CD4-positive, alpha-beta T cell treated with Interleukin-6 for 4 hours (primary cell): Measurements from ENCODE around the gene CMTM2.
"Not testable (repeated sequence)": the region's sequence is repeated elsewhere in the genome, so short reads cannot be mapped to it uniquely, and the experiment has no call there.

Source experiments
- DNase-seq: peaks from one replicate; pipeline ENCODE4 v3.0.0-alpha.2; 2020; ENCODE audit warnings: mixed read lengths

CMTM2 gene

DNA sequence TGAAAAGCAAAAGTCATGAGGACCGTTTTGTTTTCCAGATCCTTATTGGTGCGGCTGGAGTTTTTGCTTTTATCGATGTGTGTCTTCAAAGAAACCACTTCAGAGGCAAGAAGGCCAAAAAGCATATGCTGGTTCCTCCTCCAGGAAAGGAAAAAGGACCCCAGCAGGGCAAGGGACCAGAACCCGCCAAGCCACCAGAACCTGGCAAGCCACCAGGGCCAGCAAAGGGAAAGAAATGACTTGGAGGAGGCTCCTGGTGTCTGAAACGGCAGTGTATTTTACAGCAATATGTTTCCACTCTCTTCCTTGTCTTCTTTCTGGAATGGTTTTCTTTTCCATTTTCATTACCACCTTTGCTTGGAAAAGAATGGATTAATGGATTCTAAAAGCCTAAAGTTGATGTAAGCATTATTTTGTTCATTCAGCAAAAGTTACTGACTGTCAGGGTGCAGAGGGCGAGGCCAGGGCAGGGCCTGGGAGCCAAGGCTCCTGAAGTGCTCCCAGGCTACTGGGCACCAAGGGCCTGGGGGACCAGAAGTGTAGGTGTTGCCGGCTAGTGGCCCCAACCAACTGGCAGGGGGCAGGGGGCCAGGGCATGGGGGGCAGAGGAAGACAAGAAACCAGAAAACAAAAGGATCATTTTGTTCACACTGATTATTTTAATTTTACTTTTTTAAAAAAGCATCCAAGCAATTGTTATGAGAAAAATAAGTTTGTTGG is 8.8 kb downstream of the CMTM2 start:
- DNase-seq: no peak

DNA sequence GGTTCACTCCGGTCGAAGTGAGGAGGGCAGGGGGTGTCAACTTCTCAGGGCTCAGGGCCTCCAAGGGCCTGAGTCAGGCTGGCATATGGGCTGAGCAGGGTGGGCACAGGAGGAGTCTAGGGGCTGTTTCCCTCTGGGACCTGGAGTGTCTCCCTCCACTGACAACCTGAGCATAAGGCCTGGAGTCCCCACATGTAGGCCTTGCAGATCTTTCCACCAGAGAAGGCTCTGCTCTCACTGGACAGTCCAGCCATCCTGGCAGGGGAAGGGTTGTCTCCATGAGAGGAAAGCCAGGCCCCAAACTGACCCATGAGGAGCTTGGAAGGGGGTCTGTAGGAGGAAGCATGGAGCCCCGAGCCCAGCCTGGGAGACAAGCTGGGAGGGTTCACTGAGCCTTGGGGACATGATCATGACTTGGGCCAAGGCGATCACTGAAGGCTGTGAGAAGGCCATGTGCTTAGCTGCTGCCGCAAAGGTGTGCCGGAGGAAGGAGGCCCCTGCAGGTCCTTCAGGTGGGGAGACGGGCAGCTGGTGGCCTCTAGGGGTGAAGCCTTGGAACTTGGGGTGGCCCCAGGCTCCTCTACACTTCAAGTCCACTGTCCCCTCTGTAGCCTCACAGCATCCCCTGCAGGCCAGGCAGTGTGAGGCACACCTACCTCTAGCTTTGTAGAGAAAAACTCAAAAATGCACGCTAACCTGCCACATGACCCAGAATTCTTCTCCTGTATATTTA is 9.9 kb downstream of the CMTM2 start:
- peak; percentile 73 for DNase-seq

DNA sequence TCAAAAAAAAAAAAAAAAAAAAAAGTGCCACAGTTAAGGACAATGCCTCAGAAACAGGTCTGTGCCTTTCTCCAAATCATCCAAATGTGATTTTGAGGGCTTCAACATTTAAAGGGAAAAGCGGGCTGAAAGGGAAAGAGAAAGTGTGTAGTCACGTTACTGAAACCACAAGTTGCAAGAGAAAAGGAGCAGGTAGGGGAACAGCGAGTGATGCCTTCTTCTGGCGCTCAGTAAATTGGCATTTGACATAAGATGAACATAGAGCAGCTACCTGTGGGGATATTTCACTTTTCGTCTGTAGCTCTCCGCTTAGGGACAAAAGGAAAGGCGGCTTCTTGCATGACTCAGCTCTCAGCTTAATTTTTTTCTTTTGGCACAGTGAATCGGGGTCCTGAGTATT is 11.1 kb downstream of the CMTM2 start:
- peak; percentile 44 for DNase-seq

DNA sequence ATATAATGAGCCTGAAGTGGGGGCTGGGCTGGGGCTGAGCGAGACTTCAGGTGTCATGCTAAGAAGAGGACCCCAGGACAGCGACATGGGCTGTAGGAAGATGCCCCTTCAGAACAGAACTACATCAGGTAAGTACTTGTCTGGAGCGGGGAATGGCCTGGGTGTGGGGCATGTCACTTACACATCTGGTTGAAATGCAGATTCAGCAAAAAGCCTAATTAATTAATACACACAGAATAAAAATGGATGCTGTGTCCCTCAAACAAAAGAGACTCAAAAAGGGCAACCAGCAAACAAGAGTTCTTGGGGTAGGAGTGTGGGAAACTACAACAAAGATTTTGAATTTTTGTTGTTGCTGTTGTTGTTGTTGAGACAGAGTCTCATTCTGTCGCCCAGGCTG is 11.8 kb downstream of the CMTM2 start:
- DNase-seq: no peak

DNA sequence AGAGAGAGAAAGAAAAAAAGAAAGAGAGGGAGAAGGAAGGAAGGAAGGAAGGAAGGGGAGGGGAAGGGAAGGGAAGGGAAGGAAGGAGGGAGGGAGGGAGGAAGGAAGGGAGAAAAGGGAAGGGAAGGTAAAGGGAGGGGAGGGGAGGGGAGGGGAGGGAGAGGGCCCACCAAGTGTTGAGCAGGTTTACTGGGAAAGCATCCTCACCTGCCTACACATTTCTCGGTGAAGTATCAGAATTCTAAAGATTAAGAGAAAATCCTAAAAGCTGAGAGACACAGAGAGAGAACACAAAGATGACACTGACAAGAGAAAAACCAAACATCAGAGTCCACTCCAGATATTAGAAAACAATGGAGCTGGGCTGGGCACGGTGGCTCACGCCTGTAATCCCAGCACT is 13.0 kb downstream of the CMTM2 start:
- no peak for DNase-seq

DNA sequence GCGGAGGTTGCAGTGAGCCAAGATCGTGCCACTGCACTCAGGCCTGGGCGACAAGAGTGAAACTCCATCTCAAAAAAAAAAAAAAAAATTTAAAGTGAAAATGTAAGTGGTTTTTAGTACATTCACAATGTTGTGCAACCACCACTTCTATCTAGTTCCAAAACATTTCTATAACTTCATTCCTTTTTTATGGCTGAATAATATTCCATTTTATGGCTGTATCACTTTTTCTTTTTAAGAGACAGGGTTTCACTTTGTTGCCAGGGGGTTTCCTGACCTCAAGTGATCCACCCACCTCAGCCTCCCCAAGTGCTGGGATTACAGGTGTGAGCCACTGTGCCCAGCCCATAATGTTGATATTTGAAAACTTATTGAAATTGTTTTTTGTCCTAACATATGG is 13.6 kb downstream of the CMTM2 start:
- DNase-seq: no peak

DNA sequence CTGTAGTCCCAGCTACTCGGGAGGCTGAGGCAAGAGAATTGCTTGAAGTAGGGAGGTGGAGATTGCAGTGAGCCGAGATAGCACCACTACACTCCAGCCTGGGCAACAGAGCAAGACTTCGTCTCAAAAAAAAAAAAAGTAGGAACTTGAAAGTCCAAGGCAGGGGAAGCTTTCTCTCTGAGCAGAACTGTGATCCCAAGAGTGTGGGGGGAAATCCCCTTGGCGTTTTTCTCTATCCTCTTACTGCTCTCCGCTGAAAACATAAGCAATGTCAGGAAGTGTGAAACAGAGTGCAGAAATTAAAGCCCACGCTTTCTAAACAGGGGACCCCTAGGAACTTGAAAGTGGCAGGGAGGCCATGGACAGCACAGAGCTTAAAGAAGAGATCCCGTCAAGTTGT is 15.5 kb downstream of the CMTM2 start:
- no peak for DNase-seq

DNA sequence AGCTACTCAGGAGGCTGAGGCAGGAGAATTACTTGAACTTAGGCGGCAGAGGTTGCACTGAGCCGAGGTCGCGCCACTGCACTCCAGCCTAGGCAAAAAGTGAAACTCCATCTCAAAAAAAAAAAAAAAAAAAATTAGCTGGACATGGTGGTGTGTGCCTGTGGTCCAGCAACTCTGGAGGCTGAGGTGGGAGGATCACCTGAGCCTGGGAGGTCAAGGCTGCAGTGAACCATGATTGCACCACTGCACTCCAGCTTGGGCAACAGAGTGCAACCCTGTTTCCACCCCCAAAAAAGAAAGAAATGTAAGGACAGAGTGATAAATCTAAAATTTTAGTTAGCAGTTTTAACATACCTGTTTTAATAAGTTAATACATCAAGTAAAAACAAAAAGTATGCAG is 17.3 kb downstream of the CMTM2 start:
- not testable (repeated sequence) for DNase-seq

DNA sequence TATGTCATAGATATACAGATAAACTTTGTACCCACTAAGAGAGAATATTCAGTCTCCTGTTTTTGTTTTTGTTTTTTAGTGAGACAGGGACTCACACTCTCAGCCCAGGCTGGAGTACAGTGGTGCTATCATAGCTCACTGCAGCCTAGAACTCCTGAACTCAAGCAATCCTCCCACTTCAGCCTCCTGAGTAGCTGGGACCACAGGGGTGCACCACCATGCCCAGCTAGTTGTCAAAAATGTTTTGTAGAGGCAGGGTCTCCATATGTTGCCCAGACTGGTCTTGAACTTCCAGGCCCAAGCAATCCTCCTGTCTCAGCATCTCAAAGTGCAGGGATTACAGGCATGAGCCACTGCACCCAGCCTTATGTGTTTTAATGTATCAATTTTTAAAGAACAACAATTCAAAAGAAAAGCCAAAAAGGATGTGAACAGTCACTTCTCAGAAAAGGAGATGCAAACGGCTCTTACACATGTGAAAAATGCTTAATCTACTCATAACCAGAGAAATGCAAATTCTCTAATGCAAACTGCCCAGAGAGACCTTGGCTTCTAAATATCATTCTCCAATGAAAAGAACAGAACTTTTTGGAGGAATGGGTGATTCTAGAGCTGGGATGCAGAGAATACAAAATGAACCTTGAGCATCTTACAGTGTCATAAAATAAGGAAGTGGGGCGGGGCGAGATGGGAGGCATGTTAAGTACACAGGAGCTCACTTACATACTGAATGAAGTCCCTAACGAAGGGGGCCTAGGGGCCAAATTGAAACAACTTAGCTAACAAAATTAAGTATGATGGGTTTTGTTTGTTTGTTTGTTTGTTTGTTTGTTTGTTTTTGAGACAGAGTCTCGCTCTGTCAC is 18.0 kb downstream of the CMTM2 start:
- peak; percentile 28 for DNase-seq

DNA sequence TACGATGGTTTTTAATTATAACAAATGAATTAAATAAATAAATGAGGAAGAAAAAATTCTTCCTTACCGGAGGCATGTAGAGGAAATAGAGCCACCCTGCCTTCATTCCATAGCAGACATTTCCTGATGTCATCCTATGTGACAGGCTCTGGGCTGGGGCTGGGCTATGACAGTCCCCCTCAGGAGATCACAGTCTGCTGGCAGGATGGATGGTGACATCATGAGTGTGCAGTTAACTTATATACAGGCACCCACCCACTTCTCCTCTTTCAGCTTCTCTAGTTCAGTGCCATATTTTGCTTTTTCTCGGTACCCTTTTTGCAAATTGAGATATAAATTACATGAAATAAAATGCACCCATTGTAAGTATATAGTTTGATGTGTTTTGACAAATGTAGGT is 18.8 kb downstream of the CMTM2 start:
- DNase-seq: no peak

DNA sequence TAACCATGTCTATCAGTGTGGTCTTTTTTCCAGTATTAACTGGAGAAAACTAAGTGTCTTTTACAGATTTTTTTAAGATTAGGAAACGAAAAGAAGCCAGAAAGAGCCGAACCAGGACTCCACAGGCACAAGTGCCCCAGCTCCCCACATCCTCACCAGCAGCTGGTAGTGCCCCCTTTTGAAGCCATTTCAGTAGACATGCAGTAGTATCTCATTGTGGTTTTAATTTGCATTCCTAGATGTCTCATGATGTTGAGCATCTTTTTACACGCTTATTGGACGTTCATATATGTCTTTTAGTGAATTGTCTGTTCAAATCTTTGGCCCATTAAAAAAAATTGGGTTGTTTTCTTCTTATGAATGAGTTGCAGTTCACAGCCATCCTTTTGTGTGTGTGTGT is 20.5 kb downstream of the CMTM2 start:
- DNase-seq: no peak

DNA sequence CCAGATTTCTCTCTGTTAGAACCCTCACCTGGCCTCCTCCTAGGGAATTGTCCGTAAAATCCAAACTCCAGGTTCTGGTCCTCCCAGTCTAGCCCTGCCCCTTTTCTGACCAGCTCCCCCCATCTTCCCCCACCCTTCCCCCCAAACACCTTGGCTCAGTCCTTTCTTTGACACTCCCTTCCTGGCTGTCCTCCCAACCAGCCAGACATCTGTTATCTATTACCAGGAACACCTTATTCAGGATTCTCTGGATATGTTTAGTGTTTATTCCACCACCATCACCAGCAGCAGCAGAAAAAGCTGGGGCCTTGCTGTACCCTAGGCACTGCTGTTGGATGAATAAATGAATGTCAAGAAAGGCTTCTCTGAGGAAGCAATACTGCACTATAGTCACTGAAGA is 21.2 kb downstream of the CMTM2 start:
- DNase-seq: no peak

DNA sequence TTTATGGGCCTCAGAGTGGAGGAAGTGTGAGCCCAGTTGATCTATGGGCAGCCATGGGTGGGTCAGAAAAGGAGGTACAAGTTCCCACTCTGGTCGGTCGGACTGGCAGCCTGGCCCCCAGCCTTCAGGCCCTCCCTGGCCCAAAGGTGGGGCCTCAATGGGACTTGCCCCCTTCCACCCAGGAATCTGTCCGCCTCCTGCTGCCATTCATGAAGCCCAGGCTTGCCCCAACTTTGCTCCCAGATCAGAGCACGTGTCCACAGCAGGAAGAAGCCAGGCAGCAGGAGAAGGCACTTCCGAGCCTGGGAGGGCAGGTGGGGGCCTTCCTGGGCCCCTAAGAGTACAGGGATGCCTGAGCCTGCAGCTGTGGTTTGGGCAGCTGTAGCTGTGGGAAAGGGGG is 22.2 kb downstream of the CMTM2 start:
- no peak for DNase-seq

DNA sequence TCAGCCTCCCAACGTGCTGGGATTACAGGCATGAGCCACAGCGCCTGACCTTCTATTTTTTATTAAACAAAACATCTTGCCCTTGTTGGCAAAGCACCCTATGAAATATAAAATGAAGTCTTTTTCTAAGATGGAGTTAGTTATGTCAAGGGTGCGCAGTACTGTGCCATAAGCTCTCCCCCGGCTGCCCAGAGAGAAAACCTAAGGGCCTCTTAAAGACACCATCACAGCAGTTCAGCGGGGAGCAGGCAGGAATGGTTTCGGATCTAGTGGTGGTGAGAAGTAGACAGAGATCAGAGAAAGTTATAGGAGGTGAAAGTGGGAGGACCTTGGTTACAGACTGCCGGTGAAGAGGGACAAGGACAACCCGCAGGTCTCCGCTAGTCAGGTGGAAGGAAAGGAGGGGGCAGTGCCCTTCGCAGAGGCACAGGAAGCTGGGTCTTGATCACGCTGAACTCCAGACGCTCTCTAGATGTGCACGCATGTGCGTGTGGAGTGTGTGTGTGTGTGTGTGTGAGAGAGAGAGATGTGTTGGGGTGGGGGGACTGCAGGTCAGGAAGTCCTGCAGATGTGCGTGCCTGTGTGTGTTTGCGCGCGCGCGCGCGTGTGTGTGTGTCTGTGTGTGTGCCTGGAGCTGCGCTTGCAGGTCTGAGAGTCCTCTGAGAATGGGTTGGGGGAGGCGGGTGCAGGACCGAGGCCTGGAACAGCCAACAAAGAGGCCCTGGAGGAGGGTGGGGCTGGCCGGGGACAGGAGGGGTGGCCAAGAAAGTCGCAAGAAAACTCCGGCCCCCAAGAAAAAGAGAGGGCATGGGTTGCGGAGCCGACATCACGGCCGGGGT is 24.5 kb downstream of the CMTM2 start:
- DNase-seq: peak; percentile 90

DNA sequence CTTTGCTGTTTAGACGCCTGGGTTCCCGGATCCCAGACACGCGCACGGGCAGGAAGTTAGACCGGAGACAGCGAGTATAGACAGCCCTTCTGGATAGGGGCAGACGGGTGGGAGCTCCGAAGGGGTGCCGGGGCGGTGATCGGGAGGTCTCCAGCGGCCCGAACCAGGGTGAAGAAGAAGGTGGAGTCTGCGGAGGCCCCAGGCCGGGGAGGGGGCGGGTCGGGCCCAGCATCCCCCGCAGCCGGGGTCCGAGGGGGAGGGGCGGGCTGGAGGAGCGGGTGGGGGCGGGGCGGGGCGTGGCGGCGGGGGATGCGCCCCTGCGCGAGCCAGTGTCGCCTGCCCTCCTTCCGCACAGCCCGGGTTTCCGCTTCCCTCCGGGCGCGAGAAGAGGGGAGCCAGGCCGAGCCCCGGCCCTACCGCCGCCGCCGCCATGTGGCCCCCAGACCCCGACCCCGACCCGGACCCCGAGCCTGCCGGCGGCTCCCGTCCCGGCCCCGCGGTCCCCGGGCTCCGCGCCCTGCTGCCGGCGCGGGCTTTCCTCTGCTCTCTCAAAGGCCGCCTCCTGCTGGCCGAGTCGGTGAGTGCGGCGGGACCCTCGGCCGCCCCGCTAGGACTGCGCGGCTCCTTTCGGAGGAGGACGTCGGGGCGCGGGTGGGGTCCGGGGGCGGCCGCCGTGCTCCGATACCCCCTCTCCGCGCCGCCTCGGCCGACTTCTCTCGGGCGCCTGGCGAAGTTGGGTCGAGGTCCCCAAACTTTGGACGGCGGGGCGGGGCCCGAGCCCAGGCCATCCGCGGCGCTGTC is 25.3 kb downstream of the CMTM2 start, which contains the start of gene CMTM3:
Gene CMTM3 (plus strand): TSS at position 329 of the 801 bp plus-strand sequence. CDS start 102 bp downstream, at position 431.
- DNase-seq: peak; percentile 78

DNA sequence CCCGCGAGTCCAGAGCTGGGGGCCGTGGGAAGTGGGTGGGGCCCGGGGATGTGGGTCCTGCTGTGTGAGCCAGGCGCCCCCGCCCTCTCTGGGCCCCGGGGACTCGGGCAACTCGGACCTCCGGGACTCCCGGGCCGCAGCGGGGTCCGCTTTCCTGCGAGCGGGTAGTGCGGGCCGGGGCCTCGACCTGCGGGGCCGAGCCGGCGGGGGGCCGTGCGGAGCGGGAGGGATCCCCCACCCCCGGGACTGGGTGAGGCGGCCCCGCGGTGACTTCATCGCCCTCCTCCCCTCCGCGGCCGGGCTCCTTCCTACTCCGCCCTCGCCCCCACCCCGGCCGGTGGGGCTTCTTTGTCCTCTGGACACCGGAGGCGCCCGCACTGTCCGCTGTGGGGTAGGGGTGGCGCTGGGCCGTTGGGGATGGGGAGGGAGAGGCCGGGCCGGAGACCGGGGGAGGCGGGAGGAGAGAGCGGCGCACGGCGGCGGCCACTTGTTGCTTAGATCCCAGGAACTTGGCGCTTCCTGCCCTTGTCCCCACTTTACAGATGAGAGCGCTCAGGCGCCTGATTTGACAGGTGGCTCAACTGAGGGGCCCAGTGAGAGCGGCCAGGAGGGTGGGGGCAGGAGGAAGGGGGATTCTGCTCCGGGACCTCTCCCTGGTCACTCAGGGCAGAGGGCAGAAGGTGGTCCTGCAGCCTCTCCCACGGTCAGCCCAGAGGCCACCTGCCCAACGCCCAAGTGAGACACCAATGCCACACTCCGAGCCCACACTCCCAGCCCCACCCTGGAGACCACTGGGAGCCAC is 26.1 kb downstream of the CMTM2 start:
- peak; percentile 52 for DNase-seq

DNA sequence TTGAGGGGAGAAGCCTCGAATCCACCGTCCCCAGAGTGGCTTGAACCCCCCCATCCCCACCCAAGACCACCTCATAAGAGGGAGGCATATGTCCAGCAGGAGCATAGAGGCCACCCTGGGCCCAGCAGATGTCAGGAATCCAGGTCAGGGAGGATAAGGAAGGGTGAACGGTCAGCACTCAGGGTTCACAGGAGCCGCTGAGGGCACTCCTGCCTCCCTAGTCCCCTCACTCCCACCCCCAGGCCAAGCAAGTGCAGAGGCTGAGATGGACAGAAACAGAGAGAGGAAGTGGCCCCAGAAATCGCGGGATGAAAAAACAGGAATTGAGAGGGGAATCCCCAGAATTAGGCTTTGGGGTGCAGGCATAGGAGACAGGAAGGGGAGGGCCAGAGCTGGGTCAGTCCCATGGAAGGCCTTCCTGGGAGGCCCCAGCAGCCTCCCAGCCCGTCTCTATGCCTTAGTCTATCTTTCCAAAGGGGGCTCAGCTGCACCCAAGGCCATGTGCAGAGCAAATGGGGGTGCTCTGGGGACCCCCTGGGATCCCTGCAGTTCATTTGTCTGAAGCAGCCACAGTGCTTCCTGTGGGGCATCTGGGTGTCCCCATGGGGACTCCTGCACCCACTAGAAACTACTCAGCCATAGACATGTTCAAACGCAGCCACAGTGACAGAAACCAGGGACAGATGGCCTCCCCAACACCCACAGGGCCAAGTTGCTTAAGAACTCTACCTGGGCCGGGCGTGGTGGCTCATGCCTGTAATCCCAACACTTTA is 26.9 kb downstream of the CMTM2 start:
- DNase-seq: no peak

DNA sequence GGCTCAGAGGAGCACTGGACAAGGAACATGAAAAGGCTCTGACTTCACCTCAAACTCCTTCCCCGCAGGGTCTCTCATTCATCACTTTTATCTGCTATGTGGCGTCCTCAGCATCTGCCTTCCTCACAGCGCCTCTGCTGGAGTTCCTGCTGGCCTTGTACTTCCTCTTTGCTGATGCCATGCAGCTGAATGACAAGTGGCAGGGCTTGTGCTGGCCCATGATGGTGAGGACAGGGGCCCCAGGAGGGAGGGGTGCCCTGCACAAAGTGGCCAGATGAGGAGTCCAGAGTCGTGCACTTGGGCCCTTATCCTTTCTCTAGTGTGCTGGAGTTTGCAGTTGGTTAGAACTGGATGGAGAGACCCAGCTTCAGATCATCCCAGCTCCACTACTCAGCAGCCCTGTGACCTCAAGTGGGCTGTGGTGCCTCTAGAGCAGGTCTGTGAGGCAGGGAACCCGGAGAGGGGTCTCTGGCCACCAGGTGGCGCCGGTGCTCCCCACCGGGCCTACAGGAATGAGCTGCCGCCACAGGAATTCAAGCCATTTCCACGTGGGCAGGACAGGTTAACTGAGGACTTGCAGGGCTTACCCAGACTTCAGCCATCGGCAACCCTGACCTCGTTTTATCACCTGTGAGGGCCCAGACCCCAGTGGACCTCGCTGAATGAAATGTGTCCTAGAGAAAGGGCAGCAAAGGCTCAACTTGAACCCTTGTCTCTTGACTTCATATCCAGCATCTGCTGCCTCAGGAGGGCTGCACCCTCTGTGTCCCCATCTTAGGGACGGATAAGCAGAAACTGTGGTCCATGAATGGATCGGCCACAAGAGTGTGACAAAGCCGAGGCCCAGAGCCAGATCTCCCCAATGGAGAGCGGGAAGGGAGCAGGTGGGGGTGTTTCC is 29.2 kb downstream of the CMTM2 start:
- peak; percentile 91 for DNase-seq

DNA sequence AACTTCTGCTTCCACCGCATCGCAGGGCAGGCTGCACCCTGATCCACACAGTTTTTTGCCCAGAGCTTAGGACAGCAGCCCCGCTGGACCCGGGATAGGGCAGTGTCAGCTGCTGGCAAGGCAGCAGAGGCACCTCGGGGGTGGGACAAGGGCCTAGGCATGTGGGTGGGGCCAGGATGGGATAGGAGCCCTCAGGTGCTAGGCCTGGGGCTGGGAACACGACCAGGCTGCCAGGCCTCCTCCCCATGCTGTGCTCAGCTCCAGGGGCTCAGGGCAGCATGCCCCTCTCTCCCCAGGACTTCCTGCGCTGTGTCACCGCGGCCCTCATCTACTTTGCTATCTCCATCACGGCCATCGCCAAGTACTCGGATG is 29.9 kb downstream of the CMTM2 start:
- DNase-seq: no peak
